BJ (cell line): ENCODE data around the gene SND1. TPM values are rescaled to one million over a fixed set of nuclear protein-coding genes. Genes with fewer than 3 reads are reported as not detected.

Experiments
- CTCF ChIA-PET: fragments of 350-600 bp; formaldehyde crosslinking; extraction: SDS; loops from one replicate; lab custom pipeline; 2021; ENCODE audit warnings: antibody characterized with exemption, inconsistent platforms; lab: Yijun Ruan, JAX
- POLR2A ChIA-PET: fragments of 300-600 bp; sonication (Branson Sonifier 250); formaldehyde crosslinking; extraction: SDS; loops from one replicate; lab custom pipeline; 2021; ENCODE audit warnings: antibody characterized with exemption; lab: Charles Lee
- DNase-seq: peaks from one replicate; pipeline ENCODE4 v3.0.0-alpha.2; 2011; ENCODE audit warnings: low read depth
- H3K27me3 ChIP-seq: 2 replicates; pipeline ENCODE4 v1.6.0; 2011; ENCODE audit warnings: low read length; ENCODE audit not compliant: control insufficient read depth, insufficient read depth
- H3K36me3 ChIP-seq: 2 replicates; pipeline ENCODE4 v1.5.1; 2011; ENCODE audit warnings: low read length; ENCODE audit not compliant: control insufficient read depth, insufficient read depth
- H3K4me3 ChIP-seq: 2 replicates; pipeline ENCODE4 v1.5.1; 2011; ENCODE audit warnings: low read depth, mild to moderate bottlenecking, control low read depth, low read length
- polyA plus RNA-seq: library from polyadenylated mRNA; depleted of rRNA; stranded (reverse); fragments of >200 nt; gene quantifications from 2 replicates; pipeline ENCODE4 v1.2.3, GENCODE V29; 2011
- TF ChIP-seq, protein P1 (sequence below): IDR thresholded peaks from 2 replicates; pipeline ENCODE4 v1.5.1; 2011; ENCODE audit warnings: low read depth, mild to moderate bottlenecking, control low read depth, inconsistent platforms, low read length, moderate library complexity; ENCODE audit not compliant: insufficient read depth

Gene SND1
- polyA plus RNA-seq, 1 experiment = 203 TPM

DNA sequence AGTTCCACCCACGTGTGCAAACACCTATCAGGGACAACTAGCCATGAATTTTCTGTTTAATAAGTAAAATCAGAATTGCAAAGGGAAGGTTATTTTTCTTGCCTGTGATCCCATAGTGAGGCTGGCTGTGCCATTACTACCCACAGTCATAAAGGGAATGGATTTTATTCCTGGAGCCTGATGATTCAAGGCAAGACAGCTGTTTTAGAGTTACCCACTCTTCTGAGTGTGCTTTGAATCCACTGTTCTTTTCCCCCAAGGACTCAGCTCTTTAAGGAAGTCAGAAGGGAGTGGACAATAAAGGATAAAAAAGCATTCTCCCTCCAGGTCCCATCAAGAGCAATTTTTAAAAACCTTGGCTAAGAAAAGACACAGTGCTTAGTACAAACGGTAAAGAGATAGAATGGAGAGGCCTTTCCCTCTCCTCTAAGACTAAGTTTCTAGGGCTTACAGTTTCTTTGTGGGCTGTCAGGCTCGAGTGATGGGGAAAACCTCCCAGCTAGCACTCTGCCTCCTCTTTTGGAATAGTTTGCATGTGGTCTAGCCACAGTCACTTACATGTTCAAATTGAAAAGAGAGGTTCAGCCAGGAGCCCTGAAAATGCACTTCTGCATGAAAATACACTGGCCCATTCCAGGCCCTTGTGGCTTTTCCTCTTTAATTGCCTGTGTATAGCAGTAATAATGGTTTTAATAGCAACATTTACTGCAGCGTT is 384.4 kb downstream of the SND1 start:
- ChIA-PET CTCF (interaction anchor here (0.6 to 2.0 kb wide), 3 partner anchors 8 to 208 kb away, joined by 3 to 7 read pairs (median 3); no protein-coding TSS in a partner anchor), POLR2A (no interaction called here)
- 0 out of 2 replicates have a peak, but pooled peaks cover 2% of the 10 kb centered on the region for H3K36me3 ChIP-seq
- no peaks in the 10 kb centered on the region for H3K27me3 ChIP-seq
- no peak overlapping the region for H3K4me3 ChIP-seq
- no peak for DNase-seq
- TF ChIP-seq, protein P1, sequence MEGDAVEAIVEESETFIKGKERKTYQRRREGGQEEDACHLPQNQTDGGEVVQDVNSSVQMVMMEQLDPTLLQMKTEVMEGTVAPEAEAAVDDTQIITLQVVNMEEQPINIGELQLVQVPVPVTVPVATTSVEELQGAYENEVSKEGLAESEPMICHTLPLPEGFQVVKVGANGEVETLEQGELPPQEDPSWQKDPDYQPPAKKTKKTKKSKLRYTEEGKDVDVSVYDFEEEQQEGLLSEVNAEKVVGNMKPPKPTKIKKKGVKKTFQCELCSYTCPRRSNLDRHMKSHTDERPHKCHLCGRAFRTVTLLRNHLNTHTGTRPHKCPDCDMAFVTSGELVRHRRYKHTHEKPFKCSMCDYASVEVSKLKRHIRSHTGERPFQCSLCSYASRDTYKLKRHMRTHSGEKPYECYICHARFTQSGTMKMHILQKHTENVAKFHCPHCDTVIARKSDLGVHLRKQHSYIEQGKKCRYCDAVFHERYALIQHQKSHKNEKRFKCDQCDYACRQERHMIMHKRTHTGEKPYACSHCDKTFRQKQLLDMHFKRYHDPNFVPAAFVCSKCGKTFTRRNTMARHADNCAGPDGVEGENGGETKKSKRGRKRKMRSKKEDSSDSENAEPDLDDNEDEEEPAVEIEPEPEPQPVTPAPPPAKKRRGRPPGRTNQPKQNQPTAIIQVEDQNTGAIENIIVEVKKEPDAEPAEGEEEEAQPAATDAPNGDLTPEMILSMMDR = no peak

GRCh38 chr7:128037081-128037480 is 385.1 kb downstream of the SND1 start:
- ChIA-PET CTCF (no interaction called here), POLR2A (no interaction called here)
- Histone ChIP-seq H3K36me3 (0 out of 2 replicates have a peak, but pooled peaks cover 2% of the 10 kb centered on the region), H3K4me3 (no peak overlapping the region), H3K27me3 (no peaks in the 10 kb centered on the region)
- TF ChIP-seq, protein P1 = no peak
- no peak for DNase-seq

DNA sequence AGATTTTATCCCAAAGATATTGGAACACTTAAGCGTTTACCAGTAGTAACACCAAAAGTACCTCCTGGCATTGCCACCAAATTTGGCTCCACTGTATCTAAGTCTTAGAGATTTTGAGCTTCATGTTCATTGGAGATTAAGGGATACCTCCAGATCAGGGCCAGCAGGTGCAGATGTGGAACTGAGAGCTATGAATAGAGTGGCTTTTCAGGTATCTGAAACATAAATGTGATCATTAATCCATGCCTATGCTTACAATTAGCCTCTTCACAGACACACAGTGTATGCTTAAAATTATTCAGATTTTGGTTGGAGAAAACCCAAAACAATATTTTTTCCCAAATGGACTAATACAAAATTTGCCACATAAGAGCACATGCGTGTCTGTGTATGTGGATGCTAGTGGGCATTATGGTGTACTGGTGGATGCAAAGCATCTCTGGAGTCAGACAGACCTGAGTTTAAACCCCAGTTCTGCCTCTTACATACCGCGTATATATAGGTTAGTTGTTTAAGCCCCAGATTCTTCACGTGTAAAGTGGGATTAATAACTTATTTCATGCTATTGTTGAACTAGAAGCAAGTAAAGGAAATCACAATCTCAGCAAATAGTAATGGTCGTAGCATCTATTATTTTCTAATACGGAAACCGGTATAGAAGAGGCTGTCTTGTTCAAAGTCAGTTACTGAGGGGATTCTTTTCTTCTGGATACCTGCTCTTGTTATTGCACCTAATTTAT is 386.1 kb downstream of the SND1 start:
- no peak for DNase-seq
- no peak overlapping the region for H3K4me3 ChIP-seq
- POLR2A ChIA-PET = no interaction called here
- CTCF ChIA-PET = no interaction called here
- H3K27me3 ChIP-seq = no peaks in the 10 kb centered on the region
- TF ChIP-seq, protein P1 = no peak
- H3K36me3 ChIP-seq = 0 out of 2 replicates have a peak, but pooled peaks cover 2% of the 10 kb centered on the region

- H3K36me3 ChIP-seq = 0 out of 2 replicates have a peak, but pooled peaks cover 1% of the 10 kb centered on the region
- ChIA-PET POLR2A (no interaction called here), CTCF (interaction anchor here (0.8 kb wide), 1 partner anchor 23 kb away, joined by 3 read pairs; no protein-coding TSS in a partner anchor)
- TF ChIP-seq, protein P1 = no peak
- no peak for DNase-seq
- H3K4me3 ChIP-seq = no peak overlapping the region
- H3K27me3 ChIP-seq = no peaks in the 10 kb centered on the region
Observed at GRCh38 chr7:128039544-128039953, 387.6 kb downstream of the SND1 start.

DNA sequence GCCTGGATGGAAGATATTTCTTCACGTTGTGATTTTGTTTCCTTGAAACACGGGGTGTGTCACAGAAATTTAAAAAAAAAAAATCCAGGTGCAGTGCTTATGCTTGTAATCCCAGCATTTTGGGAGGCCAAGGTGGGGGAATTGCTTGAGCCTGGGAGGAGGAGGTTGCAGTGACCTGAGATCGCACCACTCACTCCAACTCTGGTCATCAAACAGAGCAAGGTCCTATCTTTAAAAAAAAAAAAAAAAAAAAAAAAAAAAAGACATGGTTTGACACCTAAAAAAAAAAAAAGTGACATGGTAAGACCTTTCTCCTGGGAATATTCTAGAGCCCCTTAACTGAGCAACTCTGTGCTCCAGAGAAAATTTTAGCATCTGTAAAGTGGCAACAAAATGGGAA is 388.2 kb downstream of the SND1 start:
- no peak for DNase-seq
- POLR2A ChIA-PET = no interaction called here
- H3K27me3 ChIP-seq = no peaks in the 10 kb centered on the region
- no peak overlapping the region for H3K4me3 ChIP-seq
- CTCF ChIA-PET = interaction anchor here (1.3 kb wide), 1 partner anchor 21 kb away, joined by 3 read pairs; no protein-coding TSS in a partner anchor
- no peaks in the 10 kb centered on the region for H3K36me3 ChIP-seq
- TF ChIP-seq, protein P1 = no peak
